Measurements from ENCODE around the gene MIB2.
A peak's percentile ranks its signal among the peaks of the same experiment; 100 is the strongest.

Gene MIB2

GRCh38 chr1:1615256-1616044, at the start of gene MIB2:
Gene MIB2, plus strand, starts transcription at chr1:1615500. Its CDS starts 7,953 bp downstream, at chr1:1623453.
- no peak for TF ChIP-seq CTCF (IDR thresholded peaks at IDR 0.05; ENCODE audit: insufficient read depth, low read depth, low read length, missing control alignments)
- peak within 1 kb of the TSS; percentile 99 for H3K4me3 ChIP-seq (ENCODE audit: low read depth, low read length)
- peak; percentile 99 for DNase-seq (ENCODE audit: low read depth)

GRCh38 chr1:1567152-1567875, 48.0 kb upstream of the MIB2 start:
- no peak overlapping the region for H3K4me3 ChIP-seq (ENCODE audit: low read depth, low read length)
- no peak for TF ChIP-seq CTCF (IDR thresholded peaks at IDR 0.05; ENCODE audit: insufficient read depth, low read depth, low read length, missing control alignments)
- no peak for DNase-seq (ENCODE audit: low read depth)

- H3K4me3 ChIP-seq (ENCODE audit: low read depth, low read length), result no peak overlapping the region
- DNase-seq (ENCODE audit: low read depth), result no peak
- no peak for TF ChIP-seq CTCF (IDR thresholded peaks at IDR 0.05; ENCODE audit: insufficient read depth, low read depth, low read length, missing control alignments)
Observed at GRCh38 chr1:1567891-1568291, 47.4 kb upstream of the MIB2 start.

GRCh38 chr1:1569341-1569740, 46.0 kb upstream of the MIB2 start:
- no peak for TF ChIP-seq CTCF (IDR thresholded peaks at IDR 0.05; ENCODE audit: insufficient read depth, low read depth, low read length, missing control alignments)
- no peak for DNase-seq (ENCODE audit: low read depth)
- H3K4me3 ChIP-seq (ENCODE audit: low read depth, low read length), result no peak overlapping the region

GRCh38 chr1:1573843-1574720, 41.2 kb upstream of the MIB2 start:
- peak; percentile 77 for DNase-seq (ENCODE audit: low read depth)
- no peak for TF ChIP-seq CTCF (IDR thresholded peaks at IDR 0.05; ENCODE audit: insufficient read depth, low read depth, low read length, missing control alignments)
- H3K4me3 ChIP-seq (ENCODE audit: low read depth, low read length), result peak overlapping the region; percentile 83

GRCh38 chr1:1574721-1575537, 40.4 kb upstream of the MIB2 start, which contains the start of gene SSU72:
Gene SSU72, minus strand, starts transcription at chr1:1574863. Its CDS starts 306 bp downstream, at chr1:1574557.
- H3K4me3 ChIP-seq (ENCODE audit: low read depth, low read length), result peak within 1 kb of the TSS; percentile 83
- no peak for TF ChIP-seq CTCF (IDR thresholded peaks at IDR 0.05; ENCODE audit: insufficient read depth, low read depth, low read length, missing control alignments)
- peak; percentile 96 for DNase-seq (ENCODE audit: low read depth)

Data from GM12865 (cell line).